ENCODE results near the gene RSPH1.

RSPH1 gene

DNA sequence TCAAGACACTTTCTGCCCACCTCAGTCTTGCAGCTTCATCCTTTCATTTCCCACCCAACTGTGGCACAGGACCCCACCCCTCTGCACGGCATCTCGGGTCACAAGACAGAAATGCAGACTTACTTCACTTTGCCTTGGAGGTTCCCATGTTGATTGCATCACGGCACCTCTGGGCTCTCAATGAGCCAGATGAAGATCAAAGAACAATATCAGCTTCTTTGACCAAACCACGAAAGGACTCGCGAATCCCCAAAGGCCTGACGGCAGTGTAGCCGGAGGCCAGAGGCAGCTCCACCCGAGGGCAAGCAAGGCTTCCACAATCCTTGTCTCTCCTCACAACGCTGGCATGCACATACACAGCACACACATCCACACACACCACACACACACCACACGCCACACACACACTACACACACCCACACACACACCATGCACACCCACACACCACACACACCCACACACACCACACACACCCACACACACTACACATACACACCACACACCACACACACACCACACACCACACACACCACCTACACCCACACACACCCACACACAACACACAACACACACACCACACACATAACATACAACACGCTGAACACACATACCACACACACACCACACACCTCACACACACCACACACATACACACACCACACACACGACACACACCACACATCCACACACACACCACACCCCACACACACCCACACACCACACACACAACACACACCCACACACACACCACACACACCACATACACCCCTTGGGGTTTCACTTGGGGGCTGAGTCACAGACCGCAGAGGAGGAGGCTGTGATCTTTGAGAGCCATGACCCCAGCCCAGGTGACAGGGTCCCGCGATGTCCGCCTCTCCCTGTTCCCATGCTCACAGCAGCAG is 56.5 kb downstream of the RSPH1 start:
- DNase-seq (ENCODE audit: low read depth), result no peak
- H3K4me3 ChIP-seq (ENCODE audit: low read depth, low read length), result no peak overlapping the region

GRCh38 chr21:42438316-42439205 is 57.5 kb downstream of the RSPH1 start:
- no peak for DNase-seq (ENCODE audit: low read depth)
- H3K4me3 ChIP-seq (ENCODE audit: low read depth, low read length), result no peak overlapping the region

DNA sequence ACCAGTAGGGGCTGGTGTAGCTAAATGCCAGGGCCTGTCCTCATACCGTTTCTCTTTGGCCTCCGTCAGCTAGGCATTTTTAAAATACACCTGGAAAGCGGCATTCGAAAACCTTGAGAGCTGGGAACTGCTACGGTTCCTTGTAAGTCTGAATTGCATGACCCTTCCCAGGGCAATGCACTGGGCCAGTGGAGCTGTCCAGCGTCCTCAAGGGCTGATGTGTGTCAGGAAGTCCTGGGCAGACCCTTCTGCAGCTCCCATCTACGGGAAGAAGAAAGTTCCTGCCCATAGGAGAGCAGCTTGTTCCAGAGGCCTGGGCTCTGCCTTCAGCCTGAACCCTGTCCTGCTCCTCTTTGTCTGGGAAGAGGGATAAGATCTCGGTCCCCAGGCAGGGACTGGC is 58.2 kb downstream of the RSPH1 start:
- DNase-seq (ENCODE audit: low read depth), result no peak
- no peak overlapping the region for H3K4me3 ChIP-seq (ENCODE audit: low read depth, low read length)

GRCh38 chr21:42436914-42437313 is 59.1 kb downstream of the RSPH1 start:
- DNase-seq (ENCODE audit: low read depth), result no peak
- H3K4me3 ChIP-seq (ENCODE audit: low read depth, low read length), result no peak overlapping the region

GRCh38 chr21:42435833-42436232 is 60.2 kb downstream of the RSPH1 start:
- no peak for DNase-seq (ENCODE audit: low read depth)
- no peak overlapping the region for H3K4me3 ChIP-seq (ENCODE audit: low read depth, low read length)

DNA sequence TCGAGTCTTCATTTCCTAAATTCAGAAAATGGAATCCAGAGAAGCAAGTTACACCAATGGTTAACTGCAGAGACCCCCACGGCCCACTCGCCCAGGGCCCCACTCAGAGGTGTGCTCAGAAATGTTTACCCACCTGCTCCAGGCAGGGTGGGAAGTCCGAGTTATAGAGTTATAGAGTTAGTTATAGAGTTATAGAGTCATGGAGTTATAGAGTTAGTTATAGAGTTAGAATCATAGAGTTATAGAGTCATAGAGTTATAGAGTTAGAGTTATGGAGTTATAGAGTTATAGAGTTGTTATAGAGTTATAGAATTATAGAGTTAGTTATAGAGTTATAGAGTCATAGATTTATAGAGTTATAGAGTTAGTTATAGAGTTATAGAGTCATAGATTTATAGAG is 60.6 kb downstream of the RSPH1 start:
- DNase-seq (ENCODE audit: low read depth), result no peak
- H3K4me3 ChIP-seq (ENCODE audit: low read depth, low read length), result no peak overlapping the region

- no peak overlapping the region for H3K4me3 ChIP-seq (ENCODE audit: low read depth, low read length)
- DNase-seq (ENCODE audit: low read depth), result no peak
Measured at GRCh38 chr21:42434884-42435283, 61.1 kb downstream of the RSPH1 start.

GRCh38 chr21:42433946-42434551 is 62.0 kb downstream of the RSPH1 start:
- DNase-seq (ENCODE audit: low read depth), result no peak
- H3K4me3 ChIP-seq (ENCODE audit: low read depth, low read length), result no peak overlapping the region

- no peak for DNase-seq (ENCODE audit: low read depth)
Measured at GRCh38 chr21:42432695-42433094, 63.3 kb downstream of the RSPH1 start.

DNA sequence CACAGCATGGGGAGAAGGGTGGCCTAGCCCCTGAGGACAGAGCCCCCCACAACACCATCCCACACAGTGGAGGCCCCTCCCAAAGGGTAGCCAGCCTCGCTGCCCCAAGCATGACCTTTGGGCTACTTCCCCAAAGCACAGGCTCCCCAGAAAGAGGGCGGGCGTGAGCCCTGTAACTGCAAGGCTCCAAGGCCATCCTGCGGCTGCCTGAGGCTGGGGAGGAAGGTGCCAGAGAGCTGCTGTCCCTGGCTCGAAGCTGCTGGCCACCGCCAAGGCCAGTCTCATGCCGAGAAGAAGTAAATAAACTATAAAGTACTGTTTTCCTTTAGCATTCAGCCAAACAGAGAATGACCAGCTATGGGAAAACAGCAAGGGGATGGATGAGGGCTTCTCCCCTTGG is 64.8 kb downstream of the RSPH1 start:
- no peak for DNase-seq (ENCODE audit: low read depth)
- H3K4me3 ChIP-seq (ENCODE audit: low read depth, low read length), result no peak overlapping the region

More at GRCh38 chr21:42432695-42433094, 63.3 kb downstream of the RSPH1 start:
- no peak overlapping the region for H3K4me3 ChIP-seq (ENCODE audit: low read depth, low read length)

DNA sequence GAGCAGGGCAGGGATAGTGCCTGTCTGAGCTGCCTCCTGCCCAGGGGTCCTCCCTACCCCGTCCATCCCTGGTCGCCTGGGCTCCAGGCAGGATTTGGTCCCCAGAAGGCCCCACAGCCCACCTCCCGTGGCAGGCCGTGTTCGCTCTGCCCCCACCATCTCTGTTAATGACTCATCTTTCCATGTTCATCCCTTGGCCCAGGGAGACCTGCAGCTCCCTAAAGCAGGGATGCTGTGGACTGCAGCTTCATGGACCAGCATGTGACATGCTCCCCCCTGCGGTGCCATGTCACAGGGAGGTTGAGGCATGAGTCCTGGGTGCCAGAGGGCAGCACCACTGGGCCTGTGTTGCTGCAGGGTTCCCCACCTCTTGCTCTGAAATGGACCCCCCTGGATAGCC is 65.5 kb downstream of the RSPH1 start:
- no peak overlapping the region for H3K4me3 ChIP-seq (ENCODE audit: low read depth, low read length)
- no peak for DNase-seq (ENCODE audit: low read depth)

GRCh38 chr21:42429856-42430255 is 66.2 kb downstream of the RSPH1 start:
- DNase-seq (ENCODE audit: low read depth), result no peak

GRCh38 chr21:42429021-42429420 is 67.0 kb downstream of the RSPH1 start:
- DNase-seq (ENCODE audit: low read depth), result no peak

More at GRCh38 chr21:42429856-42430255, 66.2 kb downstream of the RSPH1 start:
- no peak overlapping the region for H3K4me3 ChIP-seq (ENCODE audit: low read depth, low read length)

DNA sequence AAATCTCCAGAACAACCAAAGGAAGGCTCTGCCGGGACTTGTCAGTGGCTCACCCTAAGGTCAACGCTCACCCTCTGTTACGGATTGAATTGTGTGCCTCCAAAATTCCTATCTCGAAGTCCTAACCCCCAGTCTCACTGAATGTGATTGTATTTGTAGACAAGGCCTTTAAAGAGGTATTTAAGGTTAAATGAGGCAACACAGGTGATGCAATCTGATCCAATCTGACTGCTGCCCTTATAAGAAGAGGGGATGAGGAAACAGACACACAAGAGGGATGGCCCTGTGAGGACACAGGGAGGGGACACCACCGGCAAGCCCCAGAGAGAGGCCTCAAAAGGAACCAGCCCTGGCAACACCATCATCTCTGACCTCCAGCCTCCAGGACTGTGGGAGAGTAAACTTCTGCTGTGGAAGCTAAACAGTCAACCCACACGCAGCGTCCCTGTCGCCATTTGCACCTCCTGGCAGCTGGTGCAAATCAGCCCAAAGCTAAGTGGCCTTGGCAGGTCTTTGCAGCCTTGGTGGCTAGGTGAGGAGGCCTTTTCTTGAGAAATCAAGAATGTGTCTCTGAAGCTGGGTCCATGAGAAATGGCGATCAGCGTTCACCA is 68.1 kb downstream of the RSPH1 start:
- DNase-seq (ENCODE audit: low read depth), result no peak
- no peak overlapping the region for H3K4me3 ChIP-seq (ENCODE audit: low read depth, low read length)

More at GRCh38 chr21:42429021-42429420, 67.0 kb downstream of the RSPH1 start:
- no peak overlapping the region for H3K4me3 ChIP-seq (ENCODE audit: low read depth, low read length)

DNA sequence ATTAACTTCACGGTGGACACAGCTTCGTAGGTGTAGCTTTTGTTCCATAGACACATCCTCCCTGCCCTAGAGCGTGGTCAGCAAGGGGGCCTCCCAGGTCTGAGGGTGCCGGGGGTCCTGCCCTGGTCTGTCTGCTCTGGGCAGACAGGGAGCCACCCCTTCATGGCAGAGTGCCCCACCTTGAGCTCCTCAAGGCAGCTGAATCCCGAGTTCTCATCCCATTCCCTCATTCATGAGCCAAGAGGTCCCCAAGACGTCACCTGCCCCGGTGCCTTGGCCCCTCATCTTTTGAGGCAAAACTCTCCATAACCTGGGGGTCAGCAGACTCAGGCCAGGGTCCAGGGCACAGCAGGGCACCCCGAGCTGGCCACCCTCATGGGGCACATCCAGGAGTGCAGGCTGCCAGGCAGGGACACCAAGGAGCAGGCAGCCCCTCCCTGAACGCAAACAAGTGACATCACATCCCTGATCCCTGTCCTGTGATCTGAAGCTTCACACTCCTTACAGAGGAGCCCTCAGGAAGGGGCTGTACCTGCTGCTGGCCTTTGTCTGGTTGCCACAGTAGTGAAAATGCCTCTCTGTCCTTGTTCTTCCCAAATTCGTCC is 69.0 kb downstream of the RSPH1 start:
- DNase-seq (ENCODE audit: low read depth), result no peak
- no peak overlapping the region for H3K4me3 ChIP-seq (ENCODE audit: low read depth, low read length)

DNA sequence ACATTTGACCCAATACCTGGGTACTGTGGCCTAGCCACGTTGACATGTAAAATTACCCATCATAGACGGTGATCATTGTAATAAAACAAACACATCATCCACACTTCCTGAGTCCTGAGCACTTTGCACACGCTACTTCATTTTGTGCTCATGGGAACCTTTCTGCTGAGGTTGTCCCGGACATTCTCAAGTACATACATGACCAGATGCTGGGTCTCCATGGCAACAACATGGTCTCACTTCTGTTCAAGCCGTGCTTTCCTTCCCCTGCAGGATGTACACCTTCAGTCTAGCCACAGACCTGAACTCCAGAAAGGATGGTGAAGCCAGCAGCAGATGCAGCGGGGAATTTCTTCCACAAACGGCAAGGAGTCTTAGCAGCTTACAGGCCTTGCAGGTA is 69.6 kb downstream of the RSPH1 start:
- no peak overlapping the region for H3K4me3 ChIP-seq (ENCODE audit: low read depth, low read length)
- DNase-seq (ENCODE audit: low read depth), result no peak

- no peak overlapping the region for H3K4me3 ChIP-seq (ENCODE audit: low read depth, low read length)
- no peak for DNase-seq (ENCODE audit: low read depth)
Measured at GRCh38 chr21:42425591-42425990, 70.4 kb downstream of the RSPH1 start.

GRCh38 chr21:42424914-42425541 is 71.0 kb downstream of the RSPH1 start:
- H3K4me3 ChIP-seq (ENCODE audit: low read depth, low read length), result no peak overlapping the region
- DNase-seq (ENCODE audit: low read depth), result no peak

GRCh38 chr21:42423685-42424084 is 72.3 kb downstream of the RSPH1 start:
- H3K4me3 ChIP-seq (ENCODE audit: low read depth, low read length), result no peak overlapping the region

More at GRCh38 chr21:42423685-42424084, 72.3 kb downstream of the RSPH1 start:
- DNase-seq (ENCODE audit: low read depth), result no peak
